ENCODE results near the gene PIP4K2A. TPM values are rescaled to one million over a fixed set of nuclear protein-coding genes. Genes with fewer than 3 reads are reported as not detected.
"Not testable (repeated sequence)": the region's sequence is repeated elsewhere in the genome, so short reads cannot be mapped to it uniquely, and the experiment has no call there.

The PIP4K2A gene
- total and polyA plus RNA-seq, 2 of the 8 experiments (the other 6 are each of a cell fraction or from before 2014, with no cell fraction given) = 19.0 to 60.9 TPM

GRCh38 chr10:22500656-22501340 is 213.6 kb downstream of the PIP4K2A start (continued):
- TF ChIP-seq CTCF (IDR thresholded peaks at IDR 0.05; ENCODE audit: control extremely low read depth in 1 of 3, insufficient read depth in 1 of 3, low read depth in 1 of 3, low read length in 3 of 3) = no peak

GRCh38 chr10:22499973-22500372 is 214.4 kb downstream of the PIP4K2A start:
- H2BK15ac ChIP-seq (ENCODE audit: low read length); H3K23me2 ChIP-seq (ENCODE audit: low read depth, low read length); H3K4me1 ChIP-seq (replicated peaks in 1 of 4; ENCODE audit: control insufficient read depth in 3 of 4, insufficient read depth in 4 of 4, low read length in 3 of 4); H3K4ac ChIP-seq (replicated peaks; ENCODE audit: insufficient read length, low read depth, low read length); DNase-seq (ENCODE audit: low read depth in 1 of 2, low spot score in 2 of 2); H3K27ac ChIP-seq (ENCODE audit: low read depth, low read length); H2AK5ac ChIP-seq (ENCODE audit: low read depth, low read length); H3K14ac ChIP-seq (ENCODE audit: insufficient read length); H4K91ac ChIP-seq (replicated peaks; ENCODE audit: insufficient read length, low read length); H3K79me2 ChIP-seq (ENCODE audit: control insufficient read depth in 1 of 2, insufficient read depth in 2 of 2, low read length in 2 of 2); H3K27me3 ChIP-seq (replicated peaks in 1 of 4; ENCODE audit: control insufficient read depth in 3 of 4, extremely low read depth in 1 of 4, insufficient read depth in 3 of 4, low read length in 3 of 4); H2BK120ac ChIP-seq (replicated peaks; ENCODE audit: low read depth, low read length); H3K9ac ChIP-seq (replicated peaks in 1 of 4; ENCODE audit: extremely low read depth in 1 of 4, low read depth in 3 of 4, low read length in 3 of 4); H3K4me2 ChIP-seq (ENCODE audit: insufficient read depth in 1 of 2, low read depth in 2 of 2, low read length in 2 of 2); H3K4me3 ChIP-seq (ENCODE audit: extremely low read depth in 1 of 4, insufficient read depth in 2 of 4, low read depth in 3 of 4, low read length in 4 of 4); FAIRE-seq; POLR2A ChIA-PET (ENCODE audit: partially characterized antibody); H2BK20ac ChIP-seq (ENCODE audit: low read length); H2BK5ac ChIP-seq (ENCODE audit: low read depth, low read length); H4K20me1 ChIP-seq (replicated peaks in 1 of 2; ENCODE audit: control insufficient read depth in 1 of 2, insufficient read depth in 2 of 2, low read length in 2 of 2); H3K79me1 ChIP-seq (ENCODE audit: low read depth, low read length); H3K9me3 ChIP-seq (ENCODE audit: insufficient read depth in 2 of 2, low read depth in 1 of 2, low read length in 1 of 2); H4K8ac ChIP-seq (ENCODE audit: extremely low read depth, insufficient read depth, low read length); H3K56ac ChIP-seq (replicated peaks; ENCODE audit: insufficient read length, low read depth, low read length); H3K36me3 ChIP-seq (ENCODE audit: control insufficient read depth in 2 of 4, insufficient read depth in 4 of 4, low read length in 3 of 4); H4K5ac ChIP-seq (ENCODE audit: insufficient read length, low read depth, low read length); H3K23ac ChIP-seq (ENCODE audit: insufficient read length); H2BK12ac ChIP-seq (ENCODE audit: low read depth, low read length); H2AFZ ChIP-seq (ENCODE audit: low read length); H3K18ac ChIP-seq (ENCODE audit: extremely low read depth, low read length): not testable (repeated sequence)
- CTCF ChIA-PET (ENCODE audit: partially characterized antibody) = interaction anchor here (0.9 to 1.4 kb wide), 4 partner anchors 18 to 70 kb away, joined by 3 to 4 read pairs (median 3); no protein-coding TSS in a partner anchor
- WGBS, 2 experiments (ENCODE audit: extremely low coverage in 1 of 2, insufficient coverage in 1 of 2, insufficient read length in 1 of 2, insufficient replicate concordance in 2 of 2, low coverage in 1 of 2, low lambda C conversion rate in 2 of 2, missing lambda C conversion rate in 1 of 2) = 84% methylated on average over 2 of the region's 2 CpGs; no CpG with 5 or more reads in 1 of the 2 experiments

All from H1 (cell line).